HUES6 (cell line): ENCODE data around the gene FADS3.

Experiments
- H3K27ac ChIP-seq: 2 replicates; pipeline ENCODE4 v1.7.0; 2013; ENCODE audit warnings: low read depth, mild to moderate bottlenecking, low read length, inconsistent platforms
- H3K27me3 ChIP-seq: 2 replicates; pipeline ENCODE4 v1.6.1; 2013; ENCODE audit warnings: low read length; ENCODE audit not compliant: control insufficient read depth, insufficient read depth
- H3K36me3 ChIP-seq: 2 replicates; pipeline ENCODE4 v1.6.1; 2013; ENCODE audit warnings: low read length; ENCODE audit not compliant: control insufficient read depth, insufficient read depth
- H3K4me1 ChIP-seq: 2 replicates; pipeline ENCODE4 v1.6.1; 2013; ENCODE audit warnings: low read length; ENCODE audit not compliant: control insufficient read depth, insufficient read depth
- H3K4me3 ChIP-seq: 2 replicates; pipeline ENCODE4 v1.5.1; 2013; ENCODE audit warnings: low read depth, low read length
- H3K9ac ChIP-seq: one replicate; pipeline ENCODE4 v1.6.1; 2013; ENCODE audit warnings: mild to moderate bottlenecking, low read length
- H3K9me3 ChIP-seq: 2 replicates; pipeline ENCODE4 v1.6.1; 2013; ENCODE audit warnings: low read depth, low read length; ENCODE audit not compliant: control insufficient read depth, insufficient read depth

FADS3 gene

DNA sequence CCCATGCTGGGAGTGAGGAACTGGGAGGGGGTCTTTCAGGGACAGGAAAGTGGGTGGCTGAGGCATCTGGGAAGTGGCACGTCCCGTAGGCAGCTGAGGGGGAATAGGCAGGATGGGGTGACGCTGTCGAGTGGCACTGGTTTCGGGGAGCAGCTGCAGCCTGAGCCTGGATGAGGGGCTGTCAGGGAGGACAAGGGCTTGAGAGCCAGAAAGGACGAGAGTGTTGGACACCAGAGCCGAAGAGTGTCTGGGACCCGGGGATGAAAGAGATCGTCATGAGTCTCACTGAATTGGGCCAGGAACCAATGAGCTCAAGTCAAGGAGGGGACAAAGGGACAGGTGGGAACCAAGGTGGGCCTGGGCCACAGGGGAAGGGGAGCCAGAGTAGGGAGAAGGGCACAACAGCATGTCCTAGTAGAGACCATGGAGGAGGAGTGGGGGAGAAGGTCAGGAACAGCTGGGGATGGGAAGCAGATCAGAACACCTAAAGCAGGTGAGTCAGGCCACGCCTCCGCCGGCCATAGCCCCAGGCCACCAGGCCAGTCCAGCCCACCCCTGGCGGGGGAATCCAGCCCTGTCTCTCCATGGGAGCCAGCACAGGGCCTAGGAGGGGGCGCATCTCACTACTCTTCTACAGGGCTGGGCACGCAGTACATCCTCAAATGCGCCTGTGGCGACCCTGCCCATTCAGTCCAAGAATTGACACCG, 21.8 kb upstream of the FADS3 start:
- Histone ChIP-seq H3K27ac (no peak overlapping the region), H3K9me3 (no peaks in the 10 kb centered on the region), H3K4me3 (no peak overlapping the region), H3K4me1 (peaks cover 26% of the 10 kb centered on the region), H3K9ac (no peak overlapping the region), H3K27me3 (peaks cover 17% of the 10 kb centered on the region), H3K36me3 (no peaks in the 10 kb centered on the region)

- Histone ChIP-seq H3K4me1 (peaks cover 21% of the 10 kb centered on the region), H3K9me3 (no peaks in the 10 kb centered on the region), H3K27ac (no peak overlapping the region), H3K36me3 (no peaks in the 10 kb centered on the region), H3K9ac (no peak overlapping the region), H3K4me3 (no peak overlapping the region), H3K27me3 (peaks cover 11% of the 10 kb centered on the region)
These were observed 21.2 kb upstream of the FADS3 start for GRCh38 chr11:61912530-61912898.

DNA sequence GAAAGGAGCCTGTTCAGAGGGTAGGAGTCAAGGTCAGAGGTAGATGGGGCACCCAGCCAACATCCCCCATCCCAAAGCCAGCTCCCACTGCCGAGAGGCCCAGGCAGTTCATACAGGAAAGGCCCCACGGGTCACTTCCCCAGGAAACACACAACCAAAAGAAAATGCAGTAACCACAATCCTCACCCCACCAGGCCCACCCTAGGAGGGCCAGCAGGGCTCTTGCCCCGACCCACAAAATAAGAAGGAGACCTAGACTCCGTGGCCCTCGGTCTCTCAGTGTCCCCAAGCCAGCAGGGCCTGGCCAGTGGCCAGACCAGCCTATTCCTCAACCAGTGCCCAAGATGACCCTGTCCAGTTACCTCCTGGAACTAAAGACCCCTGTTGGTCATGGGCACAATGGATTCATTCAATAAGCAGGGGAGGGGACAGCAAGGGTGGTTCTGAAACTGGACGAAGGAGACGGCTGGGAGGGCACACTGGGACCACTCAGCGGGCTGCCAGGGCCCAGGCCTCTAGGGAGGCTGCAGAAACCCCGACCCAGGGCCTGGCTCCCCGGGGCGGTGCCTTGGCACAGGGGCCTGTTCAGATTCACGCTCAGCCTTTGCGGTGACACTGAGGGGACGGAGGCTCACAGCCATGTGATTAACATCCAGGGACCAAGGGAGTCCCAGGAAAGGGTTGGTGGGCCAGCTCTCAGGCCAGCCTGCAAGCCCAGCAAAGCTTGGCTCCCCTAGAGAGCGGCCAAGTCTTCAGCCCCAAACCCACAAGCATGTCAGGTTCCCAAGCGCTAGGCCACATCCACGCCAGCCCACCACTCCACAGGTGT, 20.6 kb upstream of the FADS3 start:
- Histone ChIP-seq H3K4me1 (peaks cover 21% of the 10 kb centered on the region), H3K4me3 (no peak overlapping the region), H3K27ac (no peak overlapping the region), H3K27me3 (peaks cover 8% of the 10 kb centered on the region), H3K9ac (no peak overlapping the region), H3K36me3 (no peaks in the 10 kb centered on the region), H3K9me3 (no peaks in the 10 kb centered on the region)

GRCh38 chr11:61911128-61911700, 19.9 kb upstream of the FADS3 start:
- peaks cover under 1% of the 10 kb centered on the region for H3K27me3 ChIP-seq
- no peaks in the 10 kb centered on the region for H3K9me3 ChIP-seq
- H3K27ac ChIP-seq: no peak overlapping the region
- H3K36me3 ChIP-seq: no peaks in the 10 kb centered on the region
- peaks cover 15% of the 10 kb centered on the region for H3K4me1 ChIP-seq
- H3K4me3 ChIP-seq: no peak overlapping the region
- no peak overlapping the region for H3K9ac ChIP-seq

DNA sequence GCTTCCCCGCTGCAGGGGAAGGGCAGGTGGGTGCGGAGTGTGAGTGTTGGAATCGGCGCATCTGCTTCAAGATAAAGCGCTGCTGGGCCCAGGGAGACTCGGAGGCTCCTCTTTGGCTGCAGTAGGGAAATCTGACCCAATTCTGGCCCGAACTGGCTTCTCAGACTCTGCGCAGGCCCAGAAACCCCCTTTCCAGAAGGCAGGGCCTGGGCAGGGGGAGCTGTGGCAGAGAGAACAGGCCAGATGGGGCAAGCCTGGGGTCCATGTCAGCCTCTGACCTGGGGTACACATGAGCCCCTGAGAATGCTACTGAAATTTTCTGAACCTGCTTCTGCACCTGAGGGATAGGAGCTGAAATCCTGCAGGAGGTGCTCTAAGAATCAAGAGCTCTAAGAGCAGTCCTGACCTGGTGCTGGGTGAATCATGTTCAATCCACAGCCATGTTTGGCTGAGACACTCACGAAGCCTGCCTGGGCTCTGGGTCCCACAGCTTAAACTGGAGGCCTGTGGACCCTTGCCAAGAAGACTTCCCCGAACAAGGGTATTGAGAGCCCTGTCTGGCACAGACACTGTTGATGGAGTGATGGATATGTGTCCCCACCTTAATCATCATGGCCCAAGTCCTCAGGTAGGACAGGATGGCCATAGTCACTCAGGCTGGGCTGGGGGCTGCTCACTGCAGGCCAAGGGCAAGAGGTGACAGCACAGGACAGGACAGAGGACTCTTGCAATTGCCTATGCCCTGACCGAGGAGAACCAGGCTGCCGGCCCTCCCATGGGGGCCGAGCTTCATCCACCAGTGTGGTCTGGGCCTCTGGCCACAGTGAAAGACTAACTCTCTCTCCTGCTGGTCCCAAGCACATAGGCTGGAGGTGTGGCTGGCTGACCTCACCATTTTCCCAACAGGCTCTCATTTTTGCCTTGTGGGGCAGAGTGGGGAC, 19.1 kb upstream of the FADS3 start:
- Histone ChIP-seq H3K9ac (no peak overlapping the region), H3K9me3 (no peaks in the 10 kb centered on the region)

GRCh38 chr11:61908730-61909316, 17.5 kb upstream of the FADS3 start:
- Histone ChIP-seq H3K27ac (no peak overlapping the region), H3K4me3 (no peak overlapping the region), H3K9ac (no peak overlapping the region), H3K9me3 (no peaks in the 10 kb centered on the region), H3K36me3 (no peaks in the 10 kb centered on the region), H3K4me1 (peaks cover 27% of the 10 kb centered on the region), H3K27me3 (no peaks in the 10 kb centered on the region)

More for the DNA sequence above, 19.1 kb upstream of the FADS3 start:
- Histone ChIP-seq H3K4me1 (peaks cover 15% of the 10 kb centered on the region), H3K27ac (no peak overlapping the region), H3K36me3 (no peaks in the 10 kb centered on the region), H3K4me3 (no peak overlapping the region), H3K27me3 (no peaks in the 10 kb centered on the region)

GRCh38 chr11:61907871-61908729, 16.8 kb upstream of the FADS3 start:
- no peak overlapping the region for H3K27ac ChIP-seq

DNA sequence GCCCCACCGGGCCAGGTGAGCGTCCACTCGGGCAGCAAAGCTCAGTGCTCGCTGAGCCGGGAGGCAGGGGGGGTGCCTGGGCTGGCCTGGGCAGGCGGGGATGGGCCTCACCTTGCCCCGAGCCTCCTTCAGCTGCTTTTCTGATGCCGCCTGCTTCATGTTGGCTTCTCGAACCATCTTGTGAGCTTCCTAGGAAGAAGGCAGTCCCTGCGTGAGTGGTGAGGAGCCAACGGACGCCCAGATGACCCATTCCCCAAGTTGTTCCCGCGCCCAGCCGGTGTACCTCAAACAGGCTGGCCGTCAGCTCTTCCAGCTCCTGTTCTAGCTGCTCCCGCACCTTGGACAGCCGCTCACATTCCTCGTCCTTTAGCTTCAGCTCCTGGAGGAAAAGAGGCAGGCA, 15.9 kb upstream of the FADS3 start:
- Histone ChIP-seq H3K36me3 (no peaks in the 10 kb centered on the region), H3K4me1 (peaks cover 25% of the 10 kb centered on the region), H3K9me3 (no peaks in the 10 kb centered on the region), H3K27ac (no peak overlapping the region), H3K9ac (no peak overlapping the region), H3K4me3 (no peak overlapping the region), H3K27me3 (no peaks in the 10 kb centered on the region)

More at GRCh38 chr11:61907871-61908729, 16.8 kb upstream of the FADS3 start:
- Histone ChIP-seq H3K9ac (no peak overlapping the region), H3K9me3 (no peaks in the 10 kb centered on the region), H3K4me3 (no peak overlapping the region), H3K36me3 (no peaks in the 10 kb centered on the region), H3K27me3 (no peaks in the 10 kb centered on the region), H3K4me1 (peaks cover 24% of the 10 kb centered on the region)

- H3K4me1 ChIP-seq: peaks cover 25% of the 10 kb centered on the region
- no peak overlapping the region for H3K9ac ChIP-seq
- H3K27me3 ChIP-seq: no peaks in the 10 kb centered on the region
- H3K4me3 ChIP-seq: no peak overlapping the region
- H3K36me3 ChIP-seq: no peaks in the 10 kb centered on the region
- H3K9me3 ChIP-seq: no peaks in the 10 kb centered on the region
- no peak overlapping the region for H3K27ac ChIP-seq
These were observed 15.2 kb upstream of the FADS3 start for GRCh38 chr11:61906522-61906909.
